NT2/D1 (cell line): Measurements from ENCODE around the gene TMEM150A.

Experiments
- SUZ12 ChIP-seq: IDR thresholded peaks from 2 replicates; pipeline ENCODE4 v1.6.1; 2011; ENCODE audit not compliant: insufficient read length, insufficient read depth; ENCODE audit errors: extremely low read depth
- YY1 ChIP-seq: IDR thresholded peaks from 2 replicates; pipeline ENCODE4 v1.6.1; 2011; ENCODE audit not compliant: insufficient read length, insufficient read depth
- ZNF274 ChIP-seq: IDR thresholded peaks from 2 replicates; pipeline ENCODE4 v1.6.1; 2011; ENCODE audit warnings: mild to moderate bottlenecking, low read depth, low read length

DNA sequence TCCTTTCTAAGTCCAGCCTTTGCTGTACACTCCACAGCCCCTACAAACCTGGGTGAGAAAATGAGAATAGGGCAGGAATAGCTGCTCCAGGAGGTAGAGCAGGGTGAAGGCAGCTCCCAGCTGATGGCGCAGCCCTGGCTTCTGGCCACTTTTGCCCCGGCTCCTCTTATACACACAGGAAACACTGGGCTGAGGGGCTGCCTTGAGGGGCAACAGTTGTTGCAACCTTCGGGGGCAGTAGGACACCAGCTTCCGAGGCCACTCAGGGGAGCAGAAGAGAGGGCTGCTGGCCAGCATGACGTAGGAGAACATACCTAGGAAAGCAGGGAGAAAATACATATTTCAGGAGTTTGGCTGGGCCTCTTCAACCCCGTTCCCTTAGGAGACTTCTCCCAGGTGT, 49.3 kb downstream of the TMEM150A start:
- TF ChIP-seq YY1, result no peak
- no peak for TF ChIP-seq SUZ12
- no peak for TF ChIP-seq ZNF274
